Endometrium (tissue), 2 donors: Measurements from ENCODE around the gene ATXN2.
"Not testable (repeated sequence)": the region's sequence is repeated elsewhere in the genome, so short reads cannot be mapped to it uniquely, and the experiment has no call there.

Experiments used
- FAIRE-seq: peaks from 2 replicates; lab custom pipeline; 2012; peaks lifted over from hg19 to GRCh38; lab: Jason Lieb, UNC
- donor health status: control.
- donor health status: control.

ATXN2 gene

GRCh38 chr12:111505601-111506036, 93.5 kb downstream of the ATXN2 start:
- no peak for FAIRE-seq

- no peak for FAIRE-seq
These were observed 96.0 kb downstream of the ATXN2 start for GRCh38 chr12:111503116-111503515.

GRCh38 chr12:111494676-111495075, 104.4 kb downstream of the ATXN2 start:
- FAIRE-seq = no peak

GRCh38 chr12:111492979-111493378, 106.1 kb downstream of the ATXN2 start:
- not testable (repeated sequence) for FAIRE-seq

GRCh38 chr12:111488798-111489197, 110.3 kb downstream of the ATXN2 start:
- no peak for FAIRE-seq

- no peak for FAIRE-seq
These were observed 110.8 kb downstream of the ATXN2 start for GRCh38 chr12:111488271-111488670.

- FAIRE-seq = no peak
These were observed 116.7 kb downstream of the ATXN2 start for GRCh38 chr12:111482462-111482861.

- no peak for FAIRE-seq
These were observed 127.9 kb downstream of the ATXN2 start for GRCh38 chr12:111471236-111471635.

GRCh38 chr12:111469401-111469800, 129.7 kb downstream of the ATXN2 start:
- no peak for FAIRE-seq

GRCh38 chr12:111467857-111468241, 131.3 kb downstream of the ATXN2 start:
- no peak for FAIRE-seq

- no peak for FAIRE-seq
These were observed 131.8 kb downstream of the ATXN2 start for GRCh38 chr12:111467092-111467856.

GRCh38 chr12:111462210-111462769, 136.8 kb downstream of the ATXN2 start:
- peak; percentile 82 for FAIRE-seq

- not testable (repeated sequence) for FAIRE-seq
These were observed 139.0 kb downstream of the ATXN2 start for GRCh38 chr12:111460111-111460510.

- FAIRE-seq = no peak
These were observed 140.5 kb downstream of the ATXN2 start for GRCh38 chr12:111458546-111459172.

GRCh38 chr12:111457577-111457976, 141.5 kb downstream of the ATXN2 start:
- FAIRE-seq = no peak

GRCh38 chr12:111457071-111457470, 142.0 kb downstream of the ATXN2 start:
- FAIRE-seq = no peak

GRCh38 chr12:111455448-111456320, 143.4 kb downstream of the ATXN2 start:
- no peak for FAIRE-seq

GRCh38 chr12:111454716-111455447, 144.2 kb downstream of the ATXN2 start:
- FAIRE-seq = no peak

- FAIRE-seq = no peak
These were observed 144.8 kb downstream of the ATXN2 start for GRCh38 chr12:111454311-111454710.

GRCh38 chr12:111453071-111453989, 145.8 kb downstream of the ATXN2 start:
- no peak for FAIRE-seq
